Smooth muscle cell of bladder (primary cell): Measurements from ENCODE around the gene LST1. TPM values are rescaled to one million over a fixed set of nuclear protein-coding genes. Genes with fewer than 3 reads are reported as not detected.

ENCODE experiments used
- total RNA-seq: library from RNA; depleted of rRNA; stranded (reverse); fragments of >200 nt; gene quantifications from 2 replicates; pipeline ENCODE4 v1.2.3, GENCODE V29; 2014

The LST1 gene
- total RNA-seq, result not detected in 2 replicates

DNA sequence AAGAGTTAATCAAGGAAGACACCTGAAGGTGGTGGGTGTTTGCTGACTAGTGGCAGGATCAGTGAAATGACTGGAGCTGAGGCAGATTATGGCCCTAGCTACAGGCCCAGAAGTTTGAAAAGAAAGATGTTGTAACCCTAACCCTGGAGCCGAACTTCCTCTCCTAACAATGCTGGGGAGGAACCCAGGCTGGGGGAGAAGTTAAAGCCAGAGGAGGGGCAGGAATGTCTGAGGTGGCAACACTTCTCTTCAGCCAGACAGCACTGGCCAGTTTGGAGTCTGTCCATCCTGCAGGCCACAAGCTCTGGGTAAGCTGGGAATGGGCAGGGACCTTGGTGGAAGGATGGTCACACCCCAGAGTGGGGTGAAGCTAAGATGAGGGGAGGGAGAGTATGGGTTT lies at the start of gene LST1:
LST1 (plus strand) TSS at position 270 of the 400 bp plus-strand sequence. CDS start 1,023 bp downstream, outside the sequence.

GRCh38 chr6:31541658-31542521 lies 44.2 kb upstream of the LST1 start, which contains the start of gene DDX39B:
TSS of gene DDX39B (minus strand) at chr6:31542003. CDS start at chr6:31540532, 1,471 bp downstream.

DNA sequence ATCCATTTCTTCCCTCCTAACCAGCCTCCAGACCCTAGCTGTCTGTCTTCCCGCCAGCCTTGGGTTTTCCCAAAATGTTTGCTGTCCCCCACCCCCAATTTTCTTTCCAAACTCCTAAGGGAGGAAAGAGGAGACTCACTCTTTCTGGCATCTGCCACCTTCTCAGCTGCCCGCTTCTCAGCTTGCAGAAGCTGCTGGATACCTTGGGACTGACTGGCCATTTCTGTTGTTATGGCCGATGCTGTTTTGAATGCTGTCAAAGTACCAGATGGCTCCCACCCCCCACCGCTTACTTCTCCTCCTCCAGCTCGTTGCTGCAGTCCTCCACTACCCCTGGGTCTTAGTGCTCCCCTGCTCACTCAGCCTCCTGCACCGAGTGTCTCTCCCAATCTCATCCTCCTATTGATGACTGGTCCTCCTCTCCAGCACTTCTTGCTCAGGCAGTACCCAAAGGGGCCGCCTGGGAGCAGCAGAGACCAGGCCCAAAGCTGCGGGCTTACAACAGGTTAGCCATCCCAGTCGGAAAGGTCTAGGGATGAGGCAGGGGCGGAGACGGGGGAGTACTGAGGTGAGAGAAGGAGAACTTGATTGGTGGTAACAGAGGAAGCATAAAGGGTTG lies 39.6 kb upstream of the LST1 start, which contains the start of gene ATP6V1G2:
ATP6V1G2 (minus strand) TSS at position 270 of the 619 bp plus-strand sequence; CDS start at position 221, 49 bp downstream.

GRCh38 chr6:31546958-31547726 lies 38.9 kb upstream of the LST1 start, which contains the start of gene NFKBIL1:
TSS of gene NFKBIL1 (plus strand) at chr6:31547608. CDS start at chr6:31547695, 87 bp downstream.

GRCh38 chr6:31572041-31572911 lies 13.8 kb upstream of the LST1 start, which contains the start of gene LTA:
TSS of gene LTA (plus strand) at chr6:31572289. CDS start at chr6:31572743, 454 bp downstream.

DNA sequence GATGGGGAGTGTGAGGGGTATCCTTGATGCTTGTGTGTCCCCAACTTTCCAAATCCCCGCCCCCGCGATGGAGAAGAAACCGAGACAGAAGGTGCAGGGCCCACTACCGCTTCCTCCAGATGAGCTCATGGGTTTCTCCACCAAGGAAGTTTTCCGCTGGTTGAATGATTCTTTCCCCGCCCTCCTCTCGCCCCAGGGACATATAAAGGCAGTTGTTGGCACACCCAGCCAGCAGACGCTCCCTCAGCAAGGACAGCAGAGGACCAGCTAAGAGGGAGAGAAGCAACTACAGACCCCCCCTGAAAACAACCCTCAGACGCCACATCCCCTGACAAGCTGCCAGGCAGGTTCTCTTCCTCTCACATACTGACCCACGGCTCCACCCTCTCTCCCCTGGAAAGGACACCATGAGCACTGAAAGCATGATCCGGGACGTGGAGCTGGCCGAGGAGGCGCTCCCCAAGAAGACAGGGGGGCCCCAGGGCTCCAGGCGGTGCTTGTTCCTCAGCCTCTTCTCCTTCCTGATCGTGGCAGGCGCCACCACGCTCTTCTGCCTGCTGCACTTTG lies 10.7 kb upstream of the LST1 start, which contains the start of gene TNF:
TNF (plus strand) TSS at position 231 of the 567 bp plus-strand sequence; CDS start at position 408, 177 bp downstream.

DNA sequence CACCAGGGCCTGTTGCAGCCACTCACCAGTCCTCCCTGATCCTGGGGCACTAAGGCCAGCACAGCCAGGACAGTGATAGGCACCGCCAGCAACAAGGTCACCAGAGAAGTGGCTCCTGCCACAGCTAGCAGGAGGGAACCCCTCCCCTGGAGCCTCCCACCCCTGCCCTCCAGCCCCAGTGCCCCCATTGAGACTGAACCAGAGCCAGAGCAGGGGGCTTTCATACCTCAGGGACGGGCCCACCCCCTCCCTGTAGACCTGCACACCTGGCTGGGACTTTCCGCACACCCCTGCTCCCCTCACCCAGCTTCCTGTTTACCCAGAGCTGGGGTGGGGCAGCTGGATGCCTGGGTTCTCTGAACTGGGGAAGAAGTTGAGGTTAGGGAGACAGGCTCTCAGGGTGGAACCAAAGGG lies 3.8 kb upstream of the LST1 start, which contains the start of gene LTB:
LTB (minus strand) TSS at position 195 of the 414 bp plus-strand sequence; CDS start at position 188, 7 bp downstream.

DNA sequence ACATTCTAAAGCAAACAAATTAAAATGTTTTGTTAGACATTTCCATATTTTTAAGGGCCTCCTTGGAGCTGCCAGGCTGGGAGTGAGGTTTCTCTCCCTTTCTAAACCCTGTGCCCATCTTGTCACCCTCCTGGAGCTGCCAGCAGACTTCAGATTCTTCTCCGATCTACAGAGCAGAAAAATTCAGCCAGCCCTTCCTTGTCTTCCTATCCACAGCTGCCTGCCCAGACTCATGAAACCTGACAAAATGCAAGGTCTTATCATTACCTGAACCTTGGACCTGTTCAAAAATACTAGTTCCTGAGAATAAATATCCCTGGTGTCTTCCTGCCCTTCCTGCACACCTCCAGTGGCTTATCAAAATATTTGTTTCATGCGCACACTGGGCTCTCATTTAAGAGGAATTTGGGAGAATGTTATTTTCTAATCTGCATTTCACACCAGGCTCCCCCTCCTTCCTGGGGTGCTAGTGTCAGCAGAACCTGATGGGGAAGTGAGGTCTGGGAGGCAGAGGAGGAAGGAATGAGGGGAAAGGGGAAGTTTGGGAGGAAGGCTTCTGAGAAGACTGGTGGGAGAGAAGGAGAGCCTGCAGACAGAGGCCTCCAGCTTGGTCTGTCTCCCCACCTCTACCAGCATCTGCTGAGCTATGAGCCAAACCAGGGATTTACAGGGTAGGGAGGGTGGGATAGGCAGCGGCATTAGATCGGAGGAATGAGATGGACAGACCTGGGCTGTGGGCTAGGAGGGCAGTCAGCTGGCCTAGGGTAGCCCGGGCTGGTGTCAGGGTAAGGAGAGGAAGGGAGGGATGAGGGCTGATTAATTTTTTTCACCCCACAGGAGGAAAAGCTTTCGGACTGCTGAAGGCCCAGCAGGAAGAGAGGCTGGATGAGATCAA lies 28.9 kb downstream of the LST1 start, which contains the start of gene AIF1:
AIF1 (plus strand) TSS at position 551 of the 895 bp plus-strand sequence; CDS start at position 647, 96 bp downstream.

GRCh38 chr6:31620586-31621319 lies 34.7 kb downstream of the LST1 start, which contains the start of gene PRRC2A:
TSS of gene PRRC2A (plus strand) at chr6:31620715. CDS start at chr6:31622790, 2,075 bp downstream.

Other genes starting within 250 kb of the LST1 start
- 113 and 123 TPM in 2 replicates for gene HLA-B, start 229.1 kb upstream of the LST1 start, total RNA-seq
- 76.7 and 80.9 TPM in 2 replicates for gene MICA, start 182.7 kb upstream of the LST1 start, total RNA-seq
- gene MICB, start 88.1 kb upstream of the LST1 start, total RNA-seq, result 8.2 and 8.4 TPM in 2 replicates
- not detected in 2 replicates for gene MCCD1, start 57.3 kb upstream of the LST1 start, total RNA-seq
- 317 and 461 TPM in 2 replicates for gene DDX39B, start 44.3 kb upstream of the LST1 start, total RNA-seq
- 4.8 and 5.0 TPM in 2 replicates for gene ATP6V1G2, start 39.7 kb upstream of the LST1 start, total RNA-seq
- gene NFKBIL1, start 38.7 kb upstream of the LST1 start, total RNA-seq, result 27.3 and 31.5 TPM in 2 replicates
- gene LTA, start 14.0 kb upstream of the LST1 start, total RNA-seq, result not detected in 2 replicates
- not detected in 2 replicates for gene TNF, start 10.7 kb upstream of the LST1 start, total RNA-seq
- not detected in 2 replicates for gene LTB, start 3.9 kb upstream of the LST1 start, total RNA-seq
- gene NCR3, start 6.7 kb downstream of the LST1 start, total RNA-seq, result not detected in 2 replicates
- gene AIF1, start 29.0 kb downstream of the LST1 start, total RNA-seq, result not detected in 2 replicates
- 18.6 and 21.4 TPM in 2 replicates for gene PRRC2A, start 34.4 kb downstream of the LST1 start, total RNA-seq
- 64.6 and 88.0 TPM in 2 replicates for gene BAG6, start 66.4 kb downstream of the LST1 start, total RNA-seq
- gene APOM, start 69.6 kb downstream of the LST1 start, total RNA-seq, result 1.3 and 2.8 TPM in 2 replicates
- gene C6orf47, start 74.5 kb downstream of the LST1 start, total RNA-seq, result 17.9 and 23.8 TPM in 2 replicates
- gene GPANK1, start 78.7 kb downstream of the LST1 start, total RNA-seq, result 13.4 and 14.3 TPM in 2 replicates
- gene CSNK2B, start 79.8 kb downstream of the LST1 start, total RNA-seq, result 97.7 and 99.1 TPM in 2 replicates
- 2.1 and 2.6 TPM in 2 replicates for gene LY6G5B, start 83.7 kb downstream of the LST1 start, total RNA-seq
- gene LY6G5C, start 94.8 kb downstream of the LST1 start, total RNA-seq, result 0.09 and 0.43 TPM in 2 replicates
- gene ABHD16A, start 117.0 kb downstream of the LST1 start, total RNA-seq, result 65.4 and 70.2 TPM in 2 replicates
- not detected in 2 replicates for gene LY6G6F, start 120.6 kb downstream of the LST1 start, total RNA-seq
- gene LY6G6D, start 129.1 kb downstream of the LST1 start, total RNA-seq, result not detected in 2 replicates
- gene LY6G6C, start 135.5 kb downstream of the LST1 start, total RNA-seq, result not detected in 2 replicates
- not detected in 2 replicates for gene MPIG6B, start 137.1 kb downstream of the LST1 start, total RNA-seq
- 74.1 and 102 TPM in 2 replicates for gene DDAH2, start 143.0 kb downstream of the LST1 start, total RNA-seq
- 529 and 547 TPM in 2 replicates for gene CLIC1, start 150.3 kb downstream of the LST1 start, total RNA-seq
- gene MSH5, start 153.7 kb downstream of the LST1 start, total RNA-seq, result 3.2 and 3.3 TPM in 2 replicates
- 0.28 TPM in 2 replicates for gene SAPCD1, start 176.4 kb downstream of the LST1 start, total RNA-seq
- gene VWA7, start 191.1 kb downstream of the LST1 start, total RNA-seq, result 0.14 and 0.28 TPM in 2 replicates
- 36.0 and 38.7 TPM in 2 replicates for gene VARS1, start 209.5 kb downstream of the LST1 start, total RNA-seq
- gene LSM2, start 220.7 kb downstream of the LST1 start, total RNA-seq, result 22.3 and 27.3 TPM in 2 replicates
- 1.7 and 1.9 TPM in 2 replicates for gene HSPA1L, start 229.0 kb downstream of the LST1 start, total RNA-seq
- gene HSPA1A, start 229.3 kb downstream of the LST1 start, total RNA-seq, result 63.6 and 87.8 TPM in 2 replicates
- gene HSPA1B, start 241.5 kb downstream of the LST1 start, total RNA-seq, result 113 and 131 TPM in 2 replicates